HEK293 (cell line): ENCODE data around the gene HES5.
A peak's percentile ranks its signal among the peaks of the same experiment; 100 is the strongest.

Experiments
- CTCF ChIA-PET: fragments of 350-600 bp; formaldehyde crosslinking; extraction: SDS; loops from one replicate; lab custom pipeline; 2021; ENCODE audit warnings: antibody characterized with exemption; lab: Yijun Ruan, JAX
- POLR2A ChIA-PET: fragments of 300-600 bp; formaldehyde crosslinking; extraction: SDS; loops from one replicate; lab custom pipeline; 2020; ENCODE audit warnings: antibody characterized with exemption, inconsistent platforms; lab: Yijun Ruan, JAX
- H3K27ac ChIP-seq: fragments of 200-500 bp; sonication (Bioruptor generic); 2 replicates; pipeline ENCODE4 v1.5.1; 2014; ENCODE audit warnings: low read depth, low read length, control low read depth, inconsistent platforms; ENCODE audit errors: extremely low read depth
- H3K36me3 ChIP-seq, 2 experiments: fragments of 200-500 bp in 1 of 2; sonication (Bioruptor generic) in 1 of 2; 1 replicate in 1 of 2; 2 replicates in 1 of 2; pipeline ENCODE4 v1.5.1; 2014 to 2017; ENCODE audit warnings: inconsistent platforms in 2 of 2, low read length in 2 of 2; ENCODE audit not compliant: control insufficient read depth in 2 of 2, insufficient read depth in 1 of 2
- H3K4me1 ChIP-seq: fragments of 200-500 bp; sonication (Bioruptor generic); 2 replicates; pipeline ENCODE4 v1.5.1; 2014; ENCODE audit warnings: mild to moderate bottlenecking, low read length, inconsistent platforms; ENCODE audit not compliant: control insufficient read depth, insufficient read depth
- H3K4me3 ChIP-seq: 2 replicates; pipeline ENCODE4 v1.5.1; 2011; ENCODE audit warnings: low read depth, mild to moderate bottlenecking, control low read depth, low read length, moderate library complexity
- H3K9me3 ChIP-seq: fragments of 200-500 bp; sonication (Bioruptor generic); 2 replicates; pipeline ENCODE4 v1.5.1; 2014; ENCODE audit warnings: low read depth, low read length, inconsistent platforms; ENCODE audit not compliant: control insufficient read depth, insufficient read depth
- EGR2 ChIP-seq: fragments of 450-650 bp; formaldehyde crosslinking; IDR thresholded peaks from 2 replicates; pipeline ENCODE4 v1.5.1; 2016; ENCODE audit warnings: low read depth, missing biosample characterization, missing genetic modification characterization
- HOXA7 ChIP-seq: sonication (generic); formaldehyde crosslinking; IDR thresholded peaks from 2 replicates; pipeline ENCODE4 v1.8.1; 2022; ENCODE audit warnings: missing genetic modification reagents, borderline replicate concordance
- MZF1 ChIP-seq: fragments of 450-650 bp; formaldehyde crosslinking; IDR thresholded peaks from 2 replicates; pipeline ENCODE4 v1.5.1; 2017; ENCODE audit warnings: missing biosample characterization, missing genetic modification characterization, borderline replicate concordance
- SCRT1 ChIP-seq: fragments of 450-650 bp; formaldehyde crosslinking; IDR thresholded peaks from 2 replicates; pipeline ENCODE4 v1.5.1; 2016; ENCODE audit warnings: missing biosample characterization, missing genetic modification characterization, borderline replicate concordance
- YY2 ChIP-seq: fragments of 450-650 bp; formaldehyde crosslinking; IDR thresholded peaks from 2 replicates; pipeline ENCODE4 v1.5.1; 2016; ENCODE audit warnings: missing biosample characterization, missing genetic modification characterization
- ZBTB8A ChIP-seq: fragments of 450-650 bp; formaldehyde crosslinking; IDR thresholded peaks from 2 replicates; pipeline ENCODE4 v1.5.1; 2016; ENCODE audit warnings: missing biosample characterization, missing genetic modification characterization
- ZNF175 ChIP-seq: fragments of 450-650 bp; formaldehyde crosslinking; IDR thresholded peaks from 2 replicates; pipeline ENCODE4 v1.5.1; 2016; ENCODE audit warnings: missing biosample characterization, missing genetic modification characterization
- ZNF223 ChIP-seq: fragments of 450-650 bp; formaldehyde crosslinking; IDR thresholded peaks from 2 replicates; pipeline ENCODE4 v1.5.1; 2016; ENCODE audit warnings: missing biosample characterization, missing genetic modification characterization
- ZNF239 ChIP-seq: fragments of 450-650 bp; formaldehyde crosslinking; IDR thresholded peaks from 2 replicates; pipeline ENCODE4 v1.5.1; 2016; ENCODE audit warnings: missing biosample characterization, missing genetic modification characterization
- ZNF426 ChIP-seq: fragments of 450-650 bp; formaldehyde crosslinking; IDR thresholded peaks from 2 replicates; pipeline ENCODE4 v1.5.1; 2017; ENCODE audit warnings: missing biosample characterization, missing genetic modification characterization, mild to moderate bottlenecking, inconsistent platforms, moderate library complexity
- ZNF561 ChIP-seq: fragments of 450-650 bp; IDR thresholded peaks from 2 replicates; pipeline ENCODE4 v1.5.1; 2018; ENCODE audit warnings: missing biosample characterization, missing genetic modification characterization, borderline replicate concordance
- ZNF585B ChIP-seq: fragments of 450-650 bp; formaldehyde crosslinking; IDR thresholded peaks from 2 replicates; pipeline ENCODE4 v1.5.1; 2016; ENCODE audit warnings: missing biosample characterization, missing genetic modification characterization
- ZNF626 ChIP-seq: fragments of 450-650 bp; sonication (Bioruptor Pico); formaldehyde crosslinking; IDR thresholded peaks from 2 replicates; pipeline ENCODE4 v1.5.1; 2018; ENCODE audit warnings: missing biosample characterization, missing genetic modification characterization, inconsistent platforms

Gene HES5

DNA sequence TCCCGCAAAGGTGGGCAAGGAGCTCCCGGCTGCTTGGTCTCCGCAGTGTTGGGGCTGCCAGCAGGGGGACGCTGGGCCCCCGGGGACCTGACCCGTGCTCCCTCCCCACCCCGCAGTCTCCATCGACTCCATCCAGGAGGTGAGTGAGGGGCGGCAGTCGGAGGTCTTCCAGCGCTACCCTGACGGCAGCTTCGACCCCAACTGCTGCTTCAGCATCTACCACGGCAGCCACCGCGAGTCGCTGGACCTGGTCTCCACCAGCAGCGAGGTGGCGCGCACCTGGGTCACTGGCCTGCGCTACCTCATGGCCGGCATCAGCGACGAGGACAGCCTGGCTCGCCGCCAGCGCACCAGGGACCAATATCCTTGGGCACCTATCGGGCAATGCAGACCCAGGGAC is 50.4 kb downstream of the HES5 start:
- H3K27ac ChIP-seq, result no peak overlapping the region
- no peaks in the 10 kb centered on the region for H3K36me3 ChIP-seq
- no peaks in the 10 kb centered on the region for H3K9me3 ChIP-seq
- TF ChIP-seq ZNF223 (tag by site-specific recombination) (peak; percentile 86), ZNF561 (tag by site-specific recombination) (no peak), HOXA7 (CRISPR knock-in tag) (no peak), ZNF626 (tag by site-specific recombination) (no peak), ZNF239 (tag by site-specific recombination) (no peak), ZBTB8A (tag by site-specific recombination) (no peak), ZNF175 (tag by site-specific recombination) (no peak)
- CTCF ChIA-PET, result interaction anchor here (0.6 kb wide), 1 partner anchor 59 kb away, joined by 6 read pairs; no protein-coding TSS in a partner anchor
- POLR2A ChIA-PET, result no interaction called here
- H3K4me1 ChIP-seq, result no peaks in the 10 kb centered on the region
- H3K4me3 ChIP-seq, result no peak overlapping the region

- Histone ChIP-seq H3K4me3 (no peak overlapping the region), H3K36me3 (no peaks in the 10 kb centered on the region), H3K4me1 (no peaks in the 10 kb centered on the region), H3K27ac (no peak overlapping the region), H3K9me3 (no peaks in the 10 kb centered on the region)
- ChIA-PET POLR2A (no interaction called here), CTCF (interaction anchor here (0.6 kb wide), 1 partner anchor 59 kb away, joined by 6 read pairs; no protein-coding TSS in a partner anchor)
- TF ChIP-seq ZNF585B (tag by site-specific recombination) (no peak), MZF1 (tag by site-specific recombination) (no peak), ZNF426 (tag by site-specific recombination) (no peak), EGR2 (tag by site-specific recombination) (no peak), YY2 (no peak), SCRT1 (tag by site-specific recombination) (no peak)
These were observed 50.9 kb downstream of the HES5 start for GRCh38 chr1:2479186-2479585.
